ENCODE measurements around the gene ERCC4. TPM values are rescaled to one million over a fixed set of nuclear protein-coding genes. Genes with fewer than 3 reads are reported as not detected.

Gene ERCC4
- total RNA-seq, 1 donor from 2014 or later, result 13.9 TPM

DNA sequence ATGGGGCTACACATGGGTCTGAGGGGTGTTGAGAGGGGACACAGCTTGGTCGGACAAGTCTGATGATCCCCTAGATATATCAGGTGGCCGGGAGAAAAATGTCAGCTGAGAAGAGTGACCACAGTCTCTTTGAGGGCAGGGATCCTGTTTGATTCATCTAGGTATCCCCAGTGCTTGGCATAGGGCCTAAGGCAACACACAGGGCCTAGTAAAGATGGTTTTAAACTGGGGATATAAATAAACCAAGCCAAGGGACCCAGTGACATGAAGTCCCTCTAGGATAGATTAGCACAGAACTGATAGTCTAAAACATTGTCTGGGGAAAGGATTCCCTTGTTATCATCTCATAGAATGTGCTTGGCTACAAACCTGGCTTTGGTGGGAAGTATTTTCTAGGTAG is 1.4 kb downstream of the ERCC4 start:
- TF ChIP-seq EZH2 (IDR thresholded peaks at IDR 0.05; ENCODE audit: insufficient read depth, low read length), result no peak
- TF ChIP-seq, protein P1, sequence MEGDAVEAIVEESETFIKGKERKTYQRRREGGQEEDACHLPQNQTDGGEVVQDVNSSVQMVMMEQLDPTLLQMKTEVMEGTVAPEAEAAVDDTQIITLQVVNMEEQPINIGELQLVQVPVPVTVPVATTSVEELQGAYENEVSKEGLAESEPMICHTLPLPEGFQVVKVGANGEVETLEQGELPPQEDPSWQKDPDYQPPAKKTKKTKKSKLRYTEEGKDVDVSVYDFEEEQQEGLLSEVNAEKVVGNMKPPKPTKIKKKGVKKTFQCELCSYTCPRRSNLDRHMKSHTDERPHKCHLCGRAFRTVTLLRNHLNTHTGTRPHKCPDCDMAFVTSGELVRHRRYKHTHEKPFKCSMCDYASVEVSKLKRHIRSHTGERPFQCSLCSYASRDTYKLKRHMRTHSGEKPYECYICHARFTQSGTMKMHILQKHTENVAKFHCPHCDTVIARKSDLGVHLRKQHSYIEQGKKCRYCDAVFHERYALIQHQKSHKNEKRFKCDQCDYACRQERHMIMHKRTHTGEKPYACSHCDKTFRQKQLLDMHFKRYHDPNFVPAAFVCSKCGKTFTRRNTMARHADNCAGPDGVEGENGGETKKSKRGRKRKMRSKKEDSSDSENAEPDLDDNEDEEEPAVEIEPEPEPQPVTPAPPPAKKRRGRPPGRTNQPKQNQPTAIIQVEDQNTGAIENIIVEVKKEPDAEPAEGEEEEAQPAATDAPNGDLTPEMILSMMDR (IDR thresholded peaks at IDR 0.05; ENCODE audit: insufficient read depth, low read depth, low read length), result no peak
- H3K4me3 ChIP-seq (ENCODE audit: insufficient read depth, low read depth, low read length), result no peak overlapping the region
- peaks cover 11% of the 10 kb centered on the region for H3K79me2 ChIP-seq (ENCODE audit: insufficient read depth, low read length)
- Mint-ChIP-seq H3K9me3 (ENCODE audit: unreplicated experiment) (no peaks in the 10 kb centered on the region), H3K27me3 (ENCODE audit: low read depth, unreplicated experiment) (no peaks in the 10 kb centered on the region), H3K4me1 (ENCODE audit: low read depth, unreplicated experiment) (peaks cover 17% of the 10 kb centered on the region), H3K36me3 (ENCODE audit: low read depth, unreplicated experiment) (no peaks in the 10 kb centered on the region), H3K4me3 (ENCODE audit: unreplicated experiment) (peak overlapping the region; percentile 97), H3K27ac (ENCODE audit: unreplicated experiment) (no peak overlapping the region)
- DNase-seq (ENCODE audit: low read depth), result no peak
- peak overlapping the region; percentile 96 for H3K4me2 ChIP-seq (ENCODE audit: low read length)
- peak overlapping the region; percentile 96 for H3K9ac ChIP-seq (ENCODE audit: low read length)
- peaks cover 6% of the 10 kb centered on the region for H3K36me3 ChIP-seq (ENCODE audit: insufficient read depth, low read length)
- peaks cover 17% of the 10 kb centered on the region for H3K4me1 ChIP-seq (ENCODE audit: insufficient read depth, low read length)
- H3K27ac ChIP-seq (ENCODE audit: low read depth, low read length), result no peak overlapping the region
- FAIRE-seq, result no peak
- H3K27me3 ChIP-seq (ENCODE audit: insufficient read depth, low read length), result no peaks in the 10 kb centered on the region
- H4K20me1 ChIP-seq (ENCODE audit: insufficient read depth, low read length), result peaks cover 4% of the 10 kb centered on the region
- H3K9me3 ChIP-seq (ENCODE audit: insufficient read depth, low read depth, low read length), result no peaks in the 10 kb centered on the region
- H2AFZ ChIP-seq (ENCODE audit: low read depth, low read length), result no peak overlapping the region

DNA sequence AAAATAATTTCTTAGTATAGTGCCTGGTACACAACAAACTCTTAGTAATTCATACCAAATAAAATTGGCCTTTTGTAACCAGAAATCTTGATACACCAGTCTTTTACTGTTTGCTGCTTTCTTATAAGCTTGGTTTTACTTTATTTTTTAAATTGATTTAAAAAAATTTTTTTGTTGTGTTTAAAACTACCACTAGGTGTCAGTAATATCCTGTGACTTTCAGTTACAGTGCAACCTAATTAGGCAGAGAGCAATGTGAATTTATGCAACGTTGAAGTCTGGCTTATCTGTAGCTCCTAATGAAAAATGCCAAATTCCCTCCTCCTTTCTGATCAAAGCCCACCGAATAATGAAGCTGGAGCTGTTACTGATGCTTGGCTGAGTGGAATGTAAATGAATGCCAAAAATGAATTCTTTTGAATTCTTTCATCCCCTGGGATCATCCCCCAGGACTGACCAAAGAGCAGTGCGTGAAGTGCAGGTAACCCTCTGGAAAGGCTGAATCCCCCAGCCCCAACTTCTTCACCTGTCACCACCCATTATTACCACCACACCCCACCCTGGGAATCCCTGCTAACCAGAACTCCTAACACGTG is 3.8 kb downstream of the ERCC4 start:
- H3K4me2 ChIP-seq (ENCODE audit: low read length), result no peak overlapping the region
- Mint-ChIP-seq H3K9me3 (ENCODE audit: unreplicated experiment) (no peaks in the 10 kb centered on the region), H3K27ac (ENCODE audit: unreplicated experiment) (no peak overlapping the region), H3K4me3 (ENCODE audit: unreplicated experiment) (no peak overlapping the region), H3K27me3 (ENCODE audit: low read depth, unreplicated experiment) (no peaks in the 10 kb centered on the region), H3K4me1 (ENCODE audit: low read depth, unreplicated experiment) (peaks cover 17% of the 10 kb centered on the region), H3K36me3 (ENCODE audit: low read depth, unreplicated experiment) (peaks cover 2% of the 10 kb centered on the region)
- no peak overlapping the region for H3K4me3 ChIP-seq (ENCODE audit: insufficient read depth, low read depth, low read length)
- H4K20me1 ChIP-seq (ENCODE audit: insufficient read depth, low read length), result peaks cover 4% of the 10 kb centered on the region
- DNase-seq (ENCODE audit: low read depth) (peak; percentile 41), FAIRE-seq (no peak)
- peaks cover 17% of the 10 kb centered on the region for H3K4me1 ChIP-seq (ENCODE audit: insufficient read depth, low read length)
- no peak overlapping the region for H3K9ac ChIP-seq (ENCODE audit: low read length)
- peaks cover 13% of the 10 kb centered on the region for H3K36me3 ChIP-seq (ENCODE audit: insufficient read depth, low read length)
- H3K79me2 ChIP-seq (ENCODE audit: insufficient read depth, low read length), result peaks cover 11% of the 10 kb centered on the region
- H3K27ac ChIP-seq (ENCODE audit: low read depth, low read length), result no peak overlapping the region
- TF ChIP-seq, protein P1 (IDR thresholded peaks at IDR 0.05; ENCODE audit: insufficient read depth, low read depth, low read length), result peak; percentile 43
- no peak for TF ChIP-seq EZH2 (IDR thresholded peaks at IDR 0.05; ENCODE audit: insufficient read depth, low read length)
- H2AFZ ChIP-seq (ENCODE audit: low read depth, low read length), result no peak overlapping the region
- no peaks in the 10 kb centered on the region for H3K27me3 ChIP-seq (ENCODE audit: insufficient read depth, low read length)
- H3K9me3 ChIP-seq (ENCODE audit: insufficient read depth, low read depth, low read length), result no peaks in the 10 kb centered on the region

- H3K27me3 Mint-ChIP-seq (ENCODE audit: low read depth, unreplicated experiment), result no peaks in the 10 kb centered on the region
- Histone ChIP-seq H3K4me2 (ENCODE audit: low read length) (no peak overlapping the region), H2AFZ (ENCODE audit: low read depth, low read length) (no peak overlapping the region), H3K79me2 (ENCODE audit: insufficient read depth, low read length) (no peaks in the 10 kb centered on the region), H3K4me1 (ENCODE audit: insufficient read depth, low read length) (peaks cover 5% of the 10 kb centered on the region), H3K9me3 (ENCODE audit: insufficient read depth, low read depth, low read length) (no peaks in the 10 kb centered on the region), H3K9ac (ENCODE audit: low read length) (no peak overlapping the region), H3K27me3 (ENCODE audit: insufficient read depth, low read length) (no peaks in the 10 kb centered on the region), H3K4me3 (ENCODE audit: insufficient read depth, low read depth, low read length) (no peak overlapping the region), H4K20me1 (ENCODE audit: insufficient read depth, low read length) (peaks cover 4% of the 10 kb centered on the region), H3K36me3 (ENCODE audit: insufficient read depth, low read length) (peaks cover 18% of the 10 kb centered on the region), H3K27ac (ENCODE audit: low read depth, low read length) (no peak overlapping the region)
- no peak overlapping the region for H3K27ac Mint-ChIP-seq (ENCODE audit: unreplicated experiment)
- peaks cover 5% of the 10 kb centered on the region for H3K4me1 Mint-ChIP-seq (ENCODE audit: low read depth, unreplicated experiment)
- H3K4me3 Mint-ChIP-seq (ENCODE audit: unreplicated experiment), result no peak overlapping the region
- TF ChIP-seq EZH2 (IDR thresholded peaks at IDR 0.05; ENCODE audit: insufficient read depth, low read length), result no peak
- TF ChIP-seq, protein P1 (IDR thresholded peaks at IDR 0.05; ENCODE audit: insufficient read depth, low read depth, low read length), result no peak
- DNase-seq (ENCODE audit: low read depth) (peak; percentile 13), FAIRE-seq (no peak)
- H3K9me3 Mint-ChIP-seq (ENCODE audit: unreplicated experiment), result no peaks in the 10 kb centered on the region
- peaks cover 2% of the 10 kb centered on the region for H3K36me3 Mint-ChIP-seq (ENCODE audit: low read depth, unreplicated experiment)
Measured at GRCh38 chr16:13926464-13926863, 6.5 kb downstream of the ERCC4 start.
